ENCODE measurements around the gene NMRAL1. TPM values are rescaled to one million over a fixed set of nuclear protein-coding genes. Genes with fewer than 3 reads are reported as not detected.

Gene NMRAL1
- polyA plus RNA-seq, 1 of the 3 experiments (the other 2 are of a cell fraction) = 99.9 TPM

GRCh38 chr16:4475880-4476788 is 1.7 kb upstream of the NMRAL1 start, which contains the start of gene HMOX2:
HMOX2 (plus strand) TSS chr16:4476398; CDS start chr16:4505525, 29,127 bp downstream.
- WGBS (ENCODE audit: low lambda C conversion rate) = 60% methylated on average over 14 of the region's 70 CpGs
- peaks cover 29% of the 10 kb centered on the region for H3F3A ChIP-seq (replicated peaks; ENCODE audit: insufficient read depth)
- POLR2A ChIA-PET = interaction anchor here (0.5 to 1.3 kb wide), 4 partner anchors 10 to 141 kb away, joined by 3 read pairs; no protein-coding TSS in a partner anchor
- H4K20me1 ChIP-seq (ENCODE audit: insufficient read depth) = no peaks in the 10 kb centered on the region
- peak within 1 kb of the TSS; percentile 68 to 90 for H3K4me3 ChIP-seq (ENCODE audit: low read depth in 2 of 2, low read length in 1 of 2)
- peaks cover 0 to 13% of the 10 kb centered on the region in 2 experiments for H3K36me3 ChIP-seq (replicated peaks in 1 of 2; ENCODE audit: control insufficient read depth in 1 of 2, insufficient read depth in 2 of 2, low read length in 1 of 2)
- CTCF ChIA-PET = interaction anchor here (0.6 to 2.6 kb wide), 13 partner anchors 10 to 149 kb away, joined by 3 to 9 read pairs (median 3); partner anchors contain the start of gene CDIP1
- peaks cover 87% of the 10 kb centered on the region for H3K79me2 ChIP-seq (ENCODE audit: insufficient read depth)
- H3K27me3 ChIP-seq (ENCODE audit: insufficient read depth) = no peaks in the 10 kb centered on the region
- H3K9me2 ChIP-seq = no peaks in the 10 kb centered on the region
- peak; percentile 25; the same call in 1 of the 2 replicates for TF ChIP-seq GATA2 (CRISPR knock-in tag; IDR thresholded peaks at IDR 0.05)
- no peak for TF ChIP-seq MEF2A (IDR thresholded peaks at IDR 0.05; ENCODE audit: borderline replicate concordance, low read depth)
- peak; percentile 81 for TF ChIP-seq CHD2 (IDR thresholded peaks at IDR 0.05; ENCODE audit: low read length, partially characterized antibody)
- no peak for TF ChIP-seq FOSL2 (IDR thresholded peaks at IDR 0.05; ENCODE audit: borderline replicate concordance, low read depth)
- TF ChIP-seq, protein P1, sequence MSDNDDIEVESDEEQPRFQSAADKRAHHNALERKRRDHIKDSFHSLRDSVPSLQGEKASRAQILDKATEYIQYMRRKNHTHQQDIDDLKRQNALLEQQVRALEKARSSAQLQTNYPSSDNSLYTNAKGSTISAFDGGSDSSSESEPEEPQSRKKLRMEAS (IDR thresholded peaks at IDR 0.05; ENCODE audit: low read depth) = peak; percentile 98
- TF ChIP-seq RFX5 (IDR thresholded peaks at IDR 0.05; ENCODE audit: low read length) = no peak
- no peak for TF ChIP-seq EP300 (IDR thresholded peaks at IDR 0.05; ENCODE audit: borderline replicate concordance in 1 of 2, low read depth in 1 of 2, low read length in 1 of 2)
- TF ChIP-seq MXI1 (IDR thresholded peaks at IDR 0.05; ENCODE audit: low read depth, low read length) = peak; percentile 94
- TF ChIP-seq, protein P2, sequence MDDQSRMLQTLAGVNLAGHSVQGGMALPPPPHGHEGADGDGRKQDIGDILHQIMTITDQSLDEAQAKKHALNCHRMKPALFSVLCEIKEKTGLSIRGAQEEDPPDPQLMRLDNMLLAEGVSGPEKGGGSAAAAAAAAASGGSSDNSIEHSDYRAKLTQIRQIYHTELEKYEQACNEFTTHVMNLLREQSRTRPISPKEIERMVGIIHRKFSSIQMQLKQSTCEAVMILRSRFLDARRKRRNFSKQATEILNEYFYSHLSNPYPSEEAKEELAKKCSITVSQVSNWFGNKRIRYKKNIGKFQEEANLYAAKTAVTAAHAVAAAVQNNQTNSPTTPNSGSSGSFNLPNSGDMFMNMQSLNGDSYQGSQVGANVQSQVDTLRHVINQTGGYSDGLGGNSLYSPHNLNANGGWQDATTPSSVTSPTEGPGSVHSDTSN (IDR thresholded peaks at IDR 0.05) = peak; percentile 25; the same call in 1 of the 2 replicates
- TF ChIP-seq POLR2AphosphoS5 (IDR thresholded peaks at IDR 0.05; ENCODE audit: low read depth, low read length) = peak; percentile 78; the same call in 1 of the 2 replicates
- TF ChIP-seq SIN3A (IDR thresholded peaks at IDR 0.05; ENCODE audit: borderline replicate concordance, low read depth, low read length) = peak; percentile 77; the same call in 1 of the 2 replicates
- peak; percentile 53 for TF ChIP-seq CTCF (IDR thresholded peaks at IDR 0.05)
- peak; percentile 77 for TF ChIP-seq TAF1 (IDR thresholded peaks at IDR 0.05; ENCODE audit: borderline replicate concordance, low read depth, low read length)
- TF ChIP-seq NFIC (IDR thresholded peaks at IDR 0.05; ENCODE audit: borderline replicate concordance) = peak; percentile 21; the same call in 1 of the 2 replicates
- TF ChIP-seq NRF1 (IDR thresholded peaks at IDR 0.05; ENCODE audit: low read depth, low read length) = peak; percentile 64
- TF ChIP-seq FOXJ3 (CRISPR knock-in tag; IDR thresholded peaks at IDR 0.05) = no peak
- H3K9me3 ChIP-seq = no peaks in the 10 kb centered on the region
- peak within 1 kb of the TSS; percentile 98 for H3K4me2 ChIP-seq
- peak; percentile 94 for DNase-seq
- H3K27ac ChIP-seq (ENCODE audit: low read depth in 2 of 2, low read length in 1 of 2) = peak within 1 kb of the TSS; percentile 37 to 53; a peak in 2 of 4 replicates
- H2AFZ ChIP-seq (ENCODE audit: low read depth) = peak within 1 kb of the TSS; percentile 85
- H3K9ac ChIP-seq = peak within 1 kb of the TSS; percentile 80
- peaks cover 7 to 15% of the 10 kb centered on the region in 2 experiments; a peak in 2 of 4 replicates for H3K4me1 ChIP-seq (ENCODE audit: control insufficient read depth in 1 of 2, insufficient read depth in 2 of 2, low read depth in 1 of 2, low read length in 1 of 2)
